ENCODE results near the gene PITPNM1.

DNA sequence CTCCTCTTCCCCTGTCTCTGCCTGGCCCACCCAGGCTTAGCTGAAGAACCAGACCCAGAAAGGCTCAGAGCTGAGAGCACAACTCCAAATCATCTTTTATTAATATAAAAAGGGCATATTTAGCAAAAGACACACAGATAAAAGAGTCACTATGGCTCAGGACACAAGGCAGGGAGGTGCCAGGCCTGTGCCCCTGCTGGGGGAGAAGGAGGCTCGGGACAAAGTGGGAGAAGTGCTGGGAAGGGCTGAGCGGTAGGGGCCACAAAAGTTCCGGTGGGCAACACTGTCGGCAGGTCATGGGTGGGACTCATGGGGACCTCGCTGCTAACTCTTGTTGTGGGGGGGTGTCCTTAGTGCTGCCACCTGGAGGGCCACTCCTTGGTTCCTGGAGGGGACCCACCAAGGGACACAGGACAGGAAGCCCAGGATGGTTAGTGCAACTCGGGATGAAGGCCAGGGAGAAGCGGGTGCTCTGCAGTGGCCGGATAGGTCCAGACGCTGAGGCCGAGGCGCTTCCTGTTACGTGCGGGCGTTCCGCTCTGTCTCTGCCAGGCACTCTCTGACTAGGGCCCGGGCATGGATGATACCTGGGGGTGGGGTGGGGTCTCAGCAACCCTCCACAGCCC lies 1.4 kb upstream of the PITPNM1 start:
- TF ChIP-seq, protein P1, sequence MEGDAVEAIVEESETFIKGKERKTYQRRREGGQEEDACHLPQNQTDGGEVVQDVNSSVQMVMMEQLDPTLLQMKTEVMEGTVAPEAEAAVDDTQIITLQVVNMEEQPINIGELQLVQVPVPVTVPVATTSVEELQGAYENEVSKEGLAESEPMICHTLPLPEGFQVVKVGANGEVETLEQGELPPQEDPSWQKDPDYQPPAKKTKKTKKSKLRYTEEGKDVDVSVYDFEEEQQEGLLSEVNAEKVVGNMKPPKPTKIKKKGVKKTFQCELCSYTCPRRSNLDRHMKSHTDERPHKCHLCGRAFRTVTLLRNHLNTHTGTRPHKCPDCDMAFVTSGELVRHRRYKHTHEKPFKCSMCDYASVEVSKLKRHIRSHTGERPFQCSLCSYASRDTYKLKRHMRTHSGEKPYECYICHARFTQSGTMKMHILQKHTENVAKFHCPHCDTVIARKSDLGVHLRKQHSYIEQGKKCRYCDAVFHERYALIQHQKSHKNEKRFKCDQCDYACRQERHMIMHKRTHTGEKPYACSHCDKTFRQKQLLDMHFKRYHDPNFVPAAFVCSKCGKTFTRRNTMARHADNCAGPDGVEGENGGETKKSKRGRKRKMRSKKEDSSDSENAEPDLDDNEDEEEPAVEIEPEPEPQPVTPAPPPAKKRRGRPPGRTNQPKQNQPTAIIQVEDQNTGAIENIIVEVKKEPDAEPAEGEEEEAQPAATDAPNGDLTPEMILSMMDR (IDR thresholded peaks at IDR 0.05) = peak in 1 of 6 experiments; percentile 14
- TF ChIP-seq POLR2A (IDR thresholded peaks at IDR 0.05) = no peak
